K562 (cell line): Measurements from ENCODE around the gene HOXC11.

Experiments
- JUNB ChIP-seq: fragments of 450-650 bp; formaldehyde crosslinking; conservative IDR thresholded peaks from 2 replicates; pipeline ENCODE4 v1.4.0; 2020; ENCODE audit warnings: mild to moderate bottlenecking
- TF ChIP-seq, protein P1 (sequence below), 3 experiments: IDR thresholded peaks in 2 of 3; conservative IDR thresholded peaks in 1 of 3; 2 replicates each; pipeline ENCODE4 v1.5.1; 2011 to 2012; ENCODE audit warnings: low read length in 3 of 3, mild to moderate bottlenecking in 3 of 3, control low read depth in 2 of 3, improper control_type of control experiment in 1 of 3, inconsistent platforms in 1 of 3, low read depth in 1 of 3, mixed read lengths in 1 of 3, moderate library complexity in 1 of 3; ENCODE audit not compliant: insufficient read depth in 2 of 3

DNA sequence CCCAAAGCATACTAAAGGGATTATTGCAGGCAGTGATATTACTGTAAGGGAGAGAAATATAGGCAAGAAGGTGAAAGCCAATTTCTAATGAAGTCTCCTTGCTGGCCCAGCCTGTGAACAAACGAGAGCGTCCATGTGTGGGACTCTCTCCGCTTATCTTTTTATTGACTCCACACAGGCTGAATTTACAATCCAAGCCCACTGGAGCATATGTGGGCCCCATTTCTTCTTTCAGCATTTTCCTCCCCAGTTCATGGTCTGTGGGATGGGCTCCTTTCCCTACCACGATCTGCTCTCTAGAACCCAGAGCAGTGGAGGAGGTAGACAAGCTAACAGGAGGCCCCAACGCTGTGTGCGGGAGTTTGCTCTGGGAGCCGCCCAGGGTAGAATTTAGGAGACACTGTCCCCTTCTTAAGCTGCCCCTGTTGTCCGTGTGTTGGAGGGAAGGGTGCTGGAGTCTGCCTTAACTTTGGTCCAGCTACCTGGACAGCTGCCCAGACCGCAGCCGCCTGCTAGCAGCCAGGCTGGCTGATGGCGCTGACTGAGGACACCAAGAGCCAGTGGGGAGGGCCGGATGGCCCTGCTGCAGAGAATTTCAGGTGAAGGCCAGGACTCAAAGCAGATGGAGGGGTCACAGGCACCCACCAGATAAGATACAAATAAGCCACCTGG lies 3.2 kb upstream of the HOXC11 start:
- no peak for TF ChIP-seq JUNB
- TF ChIP-seq, protein P1, sequence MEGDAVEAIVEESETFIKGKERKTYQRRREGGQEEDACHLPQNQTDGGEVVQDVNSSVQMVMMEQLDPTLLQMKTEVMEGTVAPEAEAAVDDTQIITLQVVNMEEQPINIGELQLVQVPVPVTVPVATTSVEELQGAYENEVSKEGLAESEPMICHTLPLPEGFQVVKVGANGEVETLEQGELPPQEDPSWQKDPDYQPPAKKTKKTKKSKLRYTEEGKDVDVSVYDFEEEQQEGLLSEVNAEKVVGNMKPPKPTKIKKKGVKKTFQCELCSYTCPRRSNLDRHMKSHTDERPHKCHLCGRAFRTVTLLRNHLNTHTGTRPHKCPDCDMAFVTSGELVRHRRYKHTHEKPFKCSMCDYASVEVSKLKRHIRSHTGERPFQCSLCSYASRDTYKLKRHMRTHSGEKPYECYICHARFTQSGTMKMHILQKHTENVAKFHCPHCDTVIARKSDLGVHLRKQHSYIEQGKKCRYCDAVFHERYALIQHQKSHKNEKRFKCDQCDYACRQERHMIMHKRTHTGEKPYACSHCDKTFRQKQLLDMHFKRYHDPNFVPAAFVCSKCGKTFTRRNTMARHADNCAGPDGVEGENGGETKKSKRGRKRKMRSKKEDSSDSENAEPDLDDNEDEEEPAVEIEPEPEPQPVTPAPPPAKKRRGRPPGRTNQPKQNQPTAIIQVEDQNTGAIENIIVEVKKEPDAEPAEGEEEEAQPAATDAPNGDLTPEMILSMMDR (IDR thresholded peaks at IDR 0.05 in 2 of 3, conservative IDR thresholded peaks at IDR 0.05 in 1 of 3; ENCODE audit: insufficient read depth in 2 of 3, low read depth in 1 of 3, low read length in 3 of 3): no peak
